MM.1S (cell line): ENCODE data around the gene FNIP2.

Experiments used
- DNase-seq: peaks from one replicate; pipeline ENCODE4 v3.0.0-alpha.2; 2015
- H2AFZ ChIP-seq: fragments of 300-600 bp; sonication (generic); 2 replicates; pipeline ENCODE4 v1.6.0; 2016; ENCODE audit warnings: antibody characterized with exemption, low read length
- H3F3A ChIP-seq: fragments of 300-600 bp; sonication (generic); 2 replicates; pipeline ENCODE4 v1.6.1; 2016; ENCODE audit warnings: mild to moderate bottlenecking, antibody characterized with exemption, low read length, moderate library complexity, mixed read lengths; ENCODE audit not compliant: insufficient read depth
- H3K27ac ChIP-seq: fragments of 300-600 bp; sonication (generic); 2 replicates; pipeline ENCODE4 v1.5.1; 2016; ENCODE audit warnings: mild to moderate bottlenecking, low read length
- H3K27me3 ChIP-seq: fragments of 300-600 bp; sonication (generic); replicated peaks from 2 replicates; pipeline ENCODE4 v1.6.0; 2016; ENCODE audit warnings: low read length; ENCODE audit not compliant: insufficient read depth
- H3K36me3 ChIP-seq: fragments of 300-600 bp; sonication (generic); replicated peaks from 2 replicates; pipeline ENCODE4 v1.6.1; 2016; ENCODE audit warnings: mild to moderate bottlenecking, low read length, mixed read lengths; ENCODE audit not compliant: insufficient read depth
- H3K4me1 ChIP-seq: fragments of 300-600 bp; sonication (generic); 2 replicates; pipeline ENCODE4 v1.6.1; 2016; ENCODE audit warnings: low read length, mixed read lengths
- H3K4me2 ChIP-seq: fragments of 300-600 bp; sonication (generic); 2 replicates; pipeline ENCODE4 v1.6.0; 2016; ENCODE audit warnings: low read depth, low read length
- H3K4me3 ChIP-seq: fragments of 300-600 bp; sonication (generic); 2 replicates; pipeline ENCODE4 v1.5.1; 2016; ENCODE audit warnings: low read length, mixed read lengths
- H3K79me2 ChIP-seq: fragments of 300-600 bp; sonication (generic); 2 replicates; pipeline ENCODE4 v1.6.1; 2016; ENCODE audit warnings: mixed run types, low read length, mixed read lengths
- H3K9ac ChIP-seq: fragments of 300-600 bp; sonication (generic); 2 replicates; pipeline ENCODE4 v1.6.1; 2016; ENCODE audit warnings: low read length, mixed read lengths
- H3K9me2 ChIP-seq: fragments of 300-600 bp; sonication (generic); replicated peaks from 2 replicates; pipeline ENCODE4 v1.6.1; 2016; ENCODE audit warnings: mild to moderate bottlenecking, low read length, mixed read lengths; ENCODE audit not compliant: insufficient read depth
- H3K9me3 ChIP-seq: fragments of 300-600 bp; sonication (generic); replicated peaks from 2 replicates; pipeline ENCODE4 v1.6.1; 2016; ENCODE audit warnings: mild to moderate bottlenecking, low read length, mixed read lengths; ENCODE audit not compliant: insufficient read depth
- H4K20me1 ChIP-seq: fragments of 300-600 bp; sonication (generic); 2 replicates; pipeline ENCODE4 v1.6.1; 2016; ENCODE audit warnings: mild to moderate bottlenecking, low read length, moderate library complexity, mixed read lengths; ENCODE audit not compliant: insufficient read depth
- CTCF ChIP-seq: fragments of 300-600 bp; sonication (generic); IDR thresholded peaks from 2 replicates; pipeline ENCODE4 v1.5.1; 2016; ENCODE audit warnings: antibody characterized with exemption, low read length, mixed read lengths
- EZH2 ChIP-seq: fragments of 300-600 bp; sonication (generic); optimal IDR thresholded peaks from 2 replicates; pipeline ENCODE3; 2017; ENCODE audit warnings: low read depth, mild to moderate bottlenecking, antibody characterized with exemption, low read length, mixed read lengths
- EZH2phosphoT487 ChIP-seq: fragments of 300-600 bp; sonication (generic); IDR thresholded peaks from 2 replicates; pipeline ENCODE4 v1.6.1; 2018; ENCODE audit warnings: antibody characterized with exemption, low read length

The FNIP2 gene

GRCh38 chr4:158940271-158940670, 171.4 kb downstream of the FNIP2 start:
- Histone ChIP-seq H3K4me2 (no peak overlapping the region), H3K27ac (no peak overlapping the region), H3K4me3 (no peak overlapping the region), H3K27me3 (no peaks in the 10 kb centered on the region), H3F3A (no peaks in the 10 kb centered on the region), H3K4me1 (no peaks in the 10 kb centered on the region), H3K9me3 (no peaks in the 10 kb centered on the region), H4K20me1 (no peaks in the 10 kb centered on the region), H3K79me2 (no peaks in the 10 kb centered on the region), H3K9me2 (no peaks in the 10 kb centered on the region), H3K9ac (no peak overlapping the region), H2AFZ (no peak overlapping the region), H3K36me3 (no peaks in the 10 kb centered on the region)
- no peak for DNase-seq
- no peak for TF ChIP-seq EZH2phosphoT487
- no peak for TF ChIP-seq CTCF
- no peak for TF ChIP-seq EZH2

- DNase-seq: no peak
- no peak overlapping the region for H3K9ac ChIP-seq
- no peaks in the 10 kb centered on the region for H3K4me1 ChIP-seq
- TF ChIP-seq CTCF (no peak), EZH2phosphoT487 (no peak)
- no peaks in the 10 kb centered on the region for H3K36me3 ChIP-seq
- no peak overlapping the region for H2AFZ ChIP-seq
- H3K4me2 ChIP-seq: no peak overlapping the region
- no peaks in the 10 kb centered on the region for H3K9me2 ChIP-seq
- H3K79me2 ChIP-seq: no peaks in the 10 kb centered on the region
- no peaks in the 10 kb centered on the region for H3K27me3 ChIP-seq
- H4K20me1 ChIP-seq: no peaks in the 10 kb centered on the region
- no peak overlapping the region for H3K4me3 ChIP-seq
- H3K27ac ChIP-seq: no peak overlapping the region
- H3K9me3 ChIP-seq: no peaks in the 10 kb centered on the region
- H3F3A ChIP-seq: no peaks in the 10 kb centered on the region
Measured at GRCh38 chr4:158941321-158941720, 172.5 kb downstream of the FNIP2 start.

- no peaks in the 10 kb centered on the region for H3K4me1 ChIP-seq
- H3K9ac ChIP-seq: no peak overlapping the region
Measured at GRCh38 chr4:158941895-158942294, 173.1 kb downstream of the FNIP2 start.

More at GRCh38 chr4:158941895-158942294, 173.1 kb downstream of the FNIP2 start:
- no peaks in the 10 kb centered on the region for H3K36me3 ChIP-seq
- TF ChIP-seq CTCF (no peak), EZH2 (no peak), EZH2phosphoT487 (no peak)
- H3K4me2 ChIP-seq: no peak overlapping the region
- no peak overlapping the region for H3K4me3 ChIP-seq
- no peak for DNase-seq
- H3K79me2 ChIP-seq: no peaks in the 10 kb centered on the region
- H3K9me3 ChIP-seq: no peaks in the 10 kb centered on the region
- no peaks in the 10 kb centered on the region for H3K27me3 ChIP-seq
- H2AFZ ChIP-seq: no peak overlapping the region
- H3F3A ChIP-seq: no peaks in the 10 kb centered on the region
- H3K27ac ChIP-seq: no peak overlapping the region
- no peaks in the 10 kb centered on the region for H4K20me1 ChIP-seq
- no peaks in the 10 kb centered on the region for H3K9me2 ChIP-seq
